OCI-LY1 (cell line): ENCODE results near the gene KCNMA1.

Experiments
- CTCF ChIP-seq: fragments of 200-600 bp; sonication (generic), shearing (Covaris generic); IDR thresholded peaks from 2 replicates; pipeline ENCODE4 v1.5.1; 2017; ENCODE audit warnings: mild to moderate bottlenecking, antibody characterized with exemption, low read length, moderate library complexity, mixed read lengths
- EZH2 ChIP-seq: fragments of 200-600 bp; sonication (generic), shearing (Covaris generic); IDR thresholded peaks from 2 replicates; pipeline ENCODE4 v1.8.0; 2017; ENCODE audit warnings: borderline replicate concordance, mixed run types, mild to moderate bottlenecking, antibody characterized with exemption, low read length, moderate library complexity, mixed read lengths

GRCh38 chr10:77160679-77161078 lies 476.9 kb downstream of the KCNMA1 start:
- TF ChIP-seq CTCF (no peak), EZH2 (no peak)
